ENCODE data around the gene NECTIN2.

NECTIN2 gene

GRCh38 chr19:44810234-44811121 is 35.6 kb upstream of the NECTIN2 start:
- H3K27me3 ChIP-seq (ENCODE audit: control insufficient read depth, insufficient read depth, low read length) = peaks cover 2% of the 10 kb centered on the region
- H3K36me3 ChIP-seq (ENCODE audit: control insufficient read depth, insufficient read depth, low read length) = no peaks in the 10 kb centered on the region
- H3K9ac ChIP-seq (ENCODE audit: low read length) = no peak overlapping the region
- peaks cover 6% of the 10 kb centered on the region for H3K4me1 ChIP-seq (ENCODE audit: control insufficient read depth, insufficient read depth, low read length)
- H3K4me3 ChIP-seq (ENCODE audit: low read length) = no peak overlapping the region
- no peak overlapping the region for H3K27ac ChIP-seq (ENCODE audit: low read depth, low read length)

GRCh38 chr19:44811122-44811419 is 35.0 kb upstream of the NECTIN2 start:
- peaks cover 6% of the 10 kb centered on the region for H3K4me1 ChIP-seq (ENCODE audit: control insufficient read depth, insufficient read depth, low read length)
- no peak overlapping the region for H3K4me3 ChIP-seq (ENCODE audit: low read length)
- no peak overlapping the region for H3K27ac ChIP-seq (ENCODE audit: low read depth, low read length)
- H3K9ac ChIP-seq (ENCODE audit: low read length) = no peak overlapping the region
- H3K27me3 ChIP-seq (ENCODE audit: control insufficient read depth, insufficient read depth, low read length) = peaks cover 2% of the 10 kb centered on the region
- H3K36me3 ChIP-seq (ENCODE audit: control insufficient read depth, insufficient read depth, low read length) = no peaks in the 10 kb centered on the region

- H3K36me3 ChIP-seq (ENCODE audit: control insufficient read depth, insufficient read depth, low read length) = no peaks in the 10 kb centered on the region
- no peak overlapping the region for H3K9ac ChIP-seq (ENCODE audit: low read length)
- H3K27me3 ChIP-seq (ENCODE audit: control insufficient read depth, insufficient read depth, low read length) = peaks cover 2% of the 10 kb centered on the region
- no peak overlapping the region for H3K27ac ChIP-seq (ENCODE audit: low read depth, low read length)
- no peak overlapping the region for H3K4me3 ChIP-seq (ENCODE audit: low read length)
- peaks cover 6% of the 10 kb centered on the region for H3K4me1 ChIP-seq (ENCODE audit: control insufficient read depth, insufficient read depth, low read length)
Measured at GRCh38 chr19:44812142-44812718, 33.9 kb upstream of the NECTIN2 start.

GRCh38 chr19:44813070-44813840 is 32.8 kb upstream of the NECTIN2 start:
- H3K9ac ChIP-seq (ENCODE audit: low read length) = no peak overlapping the region
- no peaks in the 10 kb centered on the region for H3K36me3 ChIP-seq (ENCODE audit: control insufficient read depth, insufficient read depth, low read length)
- peaks cover 6% of the 10 kb centered on the region for H3K4me1 ChIP-seq (ENCODE audit: control insufficient read depth, insufficient read depth, low read length)
- H3K27ac ChIP-seq (ENCODE audit: low read depth, low read length) = no peak overlapping the region
- H3K27me3 ChIP-seq (ENCODE audit: control insufficient read depth, insufficient read depth, low read length) = peaks cover 2% of the 10 kb centered on the region
- no peak overlapping the region for H3K4me3 ChIP-seq (ENCODE audit: low read length)

- Histone ChIP-seq H3K9ac (ENCODE audit: low read length) (no peak overlapping the region), H3K27me3 (ENCODE audit: control insufficient read depth, insufficient read depth, low read length) (peaks cover 2% of the 10 kb centered on the region), H3K36me3 (ENCODE audit: control insufficient read depth, insufficient read depth, low read length) (no peaks in the 10 kb centered on the region), H3K4me1 (ENCODE audit: control insufficient read depth, insufficient read depth, low read length) (peaks cover 6% of the 10 kb centered on the region), H3K4me3 (ENCODE audit: low read length) (no peak overlapping the region), H3K27ac (ENCODE audit: low read depth, low read length) (no peak overlapping the region)
Measured at GRCh38 chr19:44813841-44814470, 32.1 kb upstream of the NECTIN2 start.

- H3K36me3 ChIP-seq (ENCODE audit: control insufficient read depth, insufficient read depth, low read length) = no peaks in the 10 kb centered on the region
- H3K4me3 ChIP-seq (ENCODE audit: low read length) = no peak overlapping the region
- H3K4me1 ChIP-seq (ENCODE audit: control insufficient read depth, insufficient read depth, low read length) = peaks cover under 1% of the 10 kb centered on the region
- peaks cover 2% of the 10 kb centered on the region for H3K27me3 ChIP-seq (ENCODE audit: control insufficient read depth, insufficient read depth, low read length)
- no peak overlapping the region for H3K9ac ChIP-seq (ENCODE audit: low read length)
- no peak overlapping the region for H3K27ac ChIP-seq (ENCODE audit: low read depth, low read length)
Measured at GRCh38 chr19:44814517-44814916, 31.6 kb upstream of the NECTIN2 start.

GRCh38 chr19:44816301-44816700 is 29.8 kb upstream of the NECTIN2 start:
- H3K4me3 ChIP-seq (ENCODE audit: low read length) = no peak overlapping the region
- H3K9ac ChIP-seq (ENCODE audit: low read length) = no peak overlapping the region
- H3K36me3 ChIP-seq (ENCODE audit: control insufficient read depth, insufficient read depth, low read length) = no peaks in the 10 kb centered on the region
- H3K4me1 ChIP-seq (ENCODE audit: control insufficient read depth, insufficient read depth, low read length) = no peaks in the 10 kb centered on the region
- H3K27me3 ChIP-seq (ENCODE audit: control insufficient read depth, insufficient read depth, low read length) = no peaks in the 10 kb centered on the region
- H3K27ac ChIP-seq (ENCODE audit: low read depth, low read length) = no peak overlapping the region

GRCh38 chr19:44817725-44818465 is 28.2 kb upstream of the NECTIN2 start:
- Histone ChIP-seq H3K9ac (ENCODE audit: low read length) (no peak overlapping the region), H3K27me3 (ENCODE audit: control insufficient read depth, insufficient read depth, low read length) (no peaks in the 10 kb centered on the region), H3K4me1 (ENCODE audit: control insufficient read depth, insufficient read depth, low read length) (no peaks in the 10 kb centered on the region), H3K27ac (ENCODE audit: low read depth, low read length) (no peak overlapping the region), H3K36me3 (ENCODE audit: control insufficient read depth, insufficient read depth, low read length) (no peaks in the 10 kb centered on the region), H3K4me3 (ENCODE audit: low read length) (no peak overlapping the region)

- no peaks in the 10 kb centered on the region for H3K36me3 ChIP-seq (ENCODE audit: control insufficient read depth, insufficient read depth, low read length)
- H3K4me3 ChIP-seq (ENCODE audit: low read length) = no peak overlapping the region
- H3K4me1 ChIP-seq (ENCODE audit: control insufficient read depth, insufficient read depth, low read length) = no peaks in the 10 kb centered on the region
- no peak overlapping the region for H3K27ac ChIP-seq (ENCODE audit: low read depth, low read length)
- no peaks in the 10 kb centered on the region for H3K27me3 ChIP-seq (ENCODE audit: control insufficient read depth, insufficient read depth, low read length)
- no peak overlapping the region for H3K9ac ChIP-seq (ENCODE audit: low read length)
Measured at GRCh38 chr19:44818466-44819031, 27.5 kb upstream of the NECTIN2 start.

- no peak overlapping the region for H3K4me3 ChIP-seq (ENCODE audit: low read length)
- H3K27me3 ChIP-seq (ENCODE audit: control insufficient read depth, insufficient read depth, low read length) = no peaks in the 10 kb centered on the region
- H3K36me3 ChIP-seq (ENCODE audit: control insufficient read depth, insufficient read depth, low read length) = no peaks in the 10 kb centered on the region
- no peak overlapping the region for H3K9ac ChIP-seq (ENCODE audit: low read length)
- H3K4me1 ChIP-seq (ENCODE audit: control insufficient read depth, insufficient read depth, low read length) = no peaks in the 10 kb centered on the region
- no peak overlapping the region for H3K27ac ChIP-seq (ENCODE audit: low read depth, low read length)
Measured at GRCh38 chr19:44819246-44819832, 26.8 kb upstream of the NECTIN2 start.
